H1 (cell line): ENCODE data around the gene ATXN2. TPM values are rescaled to one million over a fixed set of nuclear protein-coding genes. Genes with fewer than 3 reads are reported as not detected.
"Not testable (repeated sequence)": the region's sequence is repeated elsewhere in the genome, so short reads cannot be mapped to it uniquely, and the experiment has no call there.

Experiments
- CTCF ChIA-PET: fragments of 300-600 bp; sonication (Branson Sonifier 250); formaldehyde crosslinking; loops from one replicate; lab custom pipeline; 2021; ENCODE audit not compliant: partially characterized antibody; lab: Charles Lee
- POLR2A ChIA-PET: fragments of 300-600 bp; sonication (Branson Sonifier 250); formaldehyde crosslinking; loops from one replicate; lab custom pipeline; 2021; ENCODE audit warnings: inconsistent platforms; ENCODE audit not compliant: partially characterized antibody; lab: Charles Lee
- DNase-seq, 2 experiments: peaks; one replicate each; pipeline versions ENCODE4 v3.0.0 to v3.0.0-alpha.2; 2010 to 2022; ENCODE audit warnings: low spot score in 2 of 2, low read depth in 1 of 2, mixed read lengths in 1 of 2
- FAIRE-seq: peaks from 2 replicates; lab custom pipeline; 2011; peaks lifted over from hg19 to GRCh38; lab: Jason Lieb, UNC
- H2AFZ ChIP-seq: 2 replicates; pipeline ENCODE4 v1.8.1; 2012; ENCODE audit warnings: low read length, inconsistent platforms
- H2AK5ac ChIP-seq: 2 replicates; pipeline ENCODE4 v1.6.1; 2013; ENCODE audit warnings: low read depth, low read length
- H2BK120ac ChIP-seq: replicated peaks from 2 replicates; pipeline ENCODE3; 2013; ENCODE audit warnings: low read depth, low read length, inconsistent platforms
- H2BK12ac ChIP-seq: 2 replicates; pipeline ENCODE4 v1.6.1; 2013; ENCODE audit warnings: low read depth, low read length
- H2BK15ac ChIP-seq: 2 replicates; pipeline ENCODE4 v1.6.1; 2013; ENCODE audit warnings: low read length
- H2BK20ac ChIP-seq: 2 replicates; pipeline ENCODE4 v1.6.1; 2013; ENCODE audit warnings: low read length
- H2BK5ac ChIP-seq: 2 replicates; pipeline ENCODE4 v1.6.1; 2013; ENCODE audit warnings: low read depth, low read length
- H3K14ac ChIP-seq: 2 replicates; pipeline ENCODE4 v1.6.1; 2013; ENCODE audit warnings: inconsistent platforms; ENCODE audit not compliant: insufficient read length
- H3K18ac ChIP-seq: 2 replicates; pipeline ENCODE4 v1.6.1; 2013; ENCODE audit warnings: low read length; ENCODE audit errors: extremely low read depth
- H3K23ac ChIP-seq: 2 replicates; pipeline ENCODE4 v1.6.1; 2013; ENCODE audit warnings: inconsistent platforms; ENCODE audit not compliant: insufficient read length
- H3K23me2 ChIP-seq: 2 replicates; pipeline ENCODE4 v1.6.1; 2013; ENCODE audit warnings: low read depth, low read length
- H3K27ac ChIP-seq: 2 replicates; pipeline ENCODE4 v1.6.1; 2011; ENCODE audit warnings: low read depth, low read length, inconsistent platforms
- H3K27me3 ChIP-seq, 4 experiments: replicated peaks in 1 of 4; 1 replicate in 1 of 4; 2 replicates in 3 of 4; pipeline versions ENCODE4 v1.6.1 to v1.8.1; 2011 to 2013; ENCODE audit warnings: low read length in 3 of 4, mild to moderate bottlenecking in 3 of 4, inconsistent platforms in 2 of 4, mixed read lengths in 2 of 4, moderate library complexity in 1 of 4; ENCODE audit not compliant: control insufficient read depth in 3 of 4, insufficient read depth in 3 of 4; ENCODE audit errors: extremely low read depth in 1 of 4
- H3K36me3 ChIP-seq, 4 experiments: 2 replicates each; pipeline versions ENCODE4 v1.6.1 to v1.8.1; 2011 to 2013; ENCODE audit warnings: mild to moderate bottlenecking in 4 of 4, low read length in 3 of 4, moderate library complexity in 2 of 4, control low read depth in 1 of 4, inconsistent platforms in 1 of 4; ENCODE audit not compliant: insufficient read depth in 4 of 4, control insufficient read depth in 2 of 4
- H3K4ac ChIP-seq: replicated peaks from 2 replicates; pipeline ENCODE3; 2013; ENCODE audit warnings: low read length, low read depth, mixed read lengths, inconsistent platforms; ENCODE audit not compliant: insufficient read length
- H3K4me1 ChIP-seq, 4 experiments: replicated peaks in 1 of 4; 1 replicate in 1 of 4; 2 replicates in 3 of 4; pipeline versions ENCODE4 v1.6.1 to v1.8.1; 2011 to 2013; ENCODE audit warnings: low read length in 3 of 4, inconsistent platforms in 2 of 4, mixed read lengths in 1 of 4; ENCODE audit not compliant: insufficient read depth in 4 of 4, control insufficient read depth in 3 of 4
- H3K4me2 ChIP-seq, 2 experiments: 2 replicates each; pipeline versions ENCODE4 v1.6.1 to v1.8.1; 2011 to 2013; ENCODE audit warnings: low read depth in 2 of 2, low read length in 2 of 2, control low read depth in 1 of 2, inconsistent platforms in 1 of 2, mild to moderate bottlenecking in 1 of 2; ENCODE audit not compliant: insufficient read depth in 1 of 2
- H3K4me3 ChIP-seq, 4 experiments: fragments of 200-600, 300-600 bp in 1 of 4; sonication (generic), shearing (Covaris generic), sonication (Bioruptor Twin) in 1 of 4; 2 replicates each; pipeline versions ENCODE4 v1.5.1 to v1.8.1; 2011 to 2016; ENCODE audit warnings: low read length in 4 of 4, low read depth in 3 of 4, control low read depth in 2 of 4, inconsistent platforms in 2 of 4, mild to moderate bottlenecking in 2 of 4, mixed read lengths in 1 of 4, moderate library complexity in 1 of 4; ENCODE audit not compliant: insufficient read depth in 2 of 4; ENCODE audit errors: extremely low read depth in 1 of 4
- H3K56ac ChIP-seq: replicated peaks from 2 replicates; pipeline ENCODE3; 2013; ENCODE audit warnings: low read depth, mild to moderate bottlenecking, mixed read lengths, low read length, inconsistent platforms; ENCODE audit not compliant: insufficient read length
- H3K79me1 ChIP-seq: 2 replicates; pipeline ENCODE4 v1.6.1; 2013; ENCODE audit warnings: low read depth, low read length, control low read depth
- H3K79me2 ChIP-seq, 2 experiments: 2 replicates each; pipeline versions ENCODE4 v1.6.1 to v1.8.1; 2012 to 2013; ENCODE audit warnings: low read length in 2 of 2, mild to moderate bottlenecking in 2 of 2, inconsistent platforms in 1 of 2; ENCODE audit not compliant: insufficient read depth in 2 of 2, control insufficient read depth in 1 of 2
- H3K9ac ChIP-seq, 4 experiments: replicated peaks in 1 of 4; 1 replicate in 1 of 4; 2 replicates in 3 of 4; pipeline versions ENCODE4 v1.6.1 to v1.8.1; 2011 to 2013; ENCODE audit warnings: low read depth in 3 of 4, low read length in 3 of 4, control low read depth in 2 of 4, mild to moderate bottlenecking in 2 of 4, moderate library complexity in 2 of 4, inconsistent platforms in 1 of 4; ENCODE audit errors: extremely low read depth in 1 of 4
- H3K9me3 ChIP-seq, 2 experiments: 2 replicates each; pipeline versions ENCODE4 v1.6.1 to v1.8.1; 2012 to 2013; ENCODE audit warnings: mild to moderate bottlenecking in 2 of 2, moderate library complexity in 2 of 2, control low read depth in 1 of 2, inconsistent platforms in 1 of 2, low read depth in 1 of 2, low read length in 1 of 2, mixed read lengths in 1 of 2; ENCODE audit not compliant: insufficient read depth in 2 of 2
- H4K20me1 ChIP-seq, 2 experiments: replicated peaks in 1 of 2; 2 replicates each; pipeline versions ENCODE3 to v1.8.1; 2011 to 2013; ENCODE audit warnings: inconsistent platforms in 2 of 2, low read length in 2 of 2, mild to moderate bottlenecking in 1 of 2; ENCODE audit not compliant: insufficient read depth in 2 of 2, control insufficient read depth in 1 of 2
- H4K5ac ChIP-seq: 2 replicates; pipeline ENCODE4 v1.6.1; 2013; ENCODE audit warnings: low read length, low read depth, mixed read lengths, inconsistent platforms; ENCODE audit not compliant: insufficient read length
- H4K8ac ChIP-seq: 2 replicates; pipeline ENCODE4 v1.8.0; 2013; ENCODE audit warnings: mild to moderate bottlenecking, moderate library complexity, low read length, inconsistent platforms; ENCODE audit not compliant: insufficient read depth; ENCODE audit errors: extremely low read depth
- H4K91ac ChIP-seq: replicated peaks from 2 replicates; pipeline ENCODE3; 2013; ENCODE audit warnings: low read length, mixed read lengths, inconsistent platforms; ENCODE audit not compliant: insufficient read length
- WGBS, 2 experiments: shearing (Covaris generic) in 1 of 2; methylation state at CpG; one replicate each; pipeline versions ENCODE4 v1.1.6 to v1.1.7; 2013 to 2015; ENCODE audit warnings: low lambda C conversion rate in 2 of 2, mixed read lengths in 2 of 2, inconsistent platforms in 1 of 2, low coverage in 1 of 2, missing lambda C conversion rate in 1 of 2; ENCODE audit not compliant: insufficient replicate concordance in 2 of 2, insufficient coverage in 1 of 2, insufficient read length in 1 of 2; ENCODE audit errors: extremely low coverage in 1 of 2, missing lambda C conversion rate in 1 of 2; 5-methylcytosine and 5-hydroxymethylcytosine counted together
- polyA plus RNA-seq, 7 experiments: library from polyadenylated mRNA; depleted of rRNA in 3 of 7; stranded (reverse) in 5 of 7; unstranded in 2 of 7; fragments of >200 nt in 5 of 7; fragments of 200-250 nt in 2 of 7; gene quantifications; 1 replicate in 5 of 7; 2 replicates in 1 of 7; 4 replicates in 1 of 7; pipeline versions ENCODE4 v1.2.1 to v1.2.3, GENCODE V29; 2011 to 2013; ENCODE audit warnings: missing spikeins in 2 of 7, mixed read lengths in 2 of 7
- total RNA-seq: library from RNA; stranded (reverse); fragmentation: NEBNext Ultra II Directional; extraction: Animal tissue kit (Norgen Biotek cat#: 25700); gene quantifications from 2 replicates; pipeline ENCODE4 v1.2.1, GENCODE V29; 2021

ATXN2 gene
- total and polyA plus RNA-seq, 2 of the 8 experiments (the other 6 are each of a cell fraction or from before 2014, with no cell fraction given) = 46.6 to 80.7 TPM

DNA sequence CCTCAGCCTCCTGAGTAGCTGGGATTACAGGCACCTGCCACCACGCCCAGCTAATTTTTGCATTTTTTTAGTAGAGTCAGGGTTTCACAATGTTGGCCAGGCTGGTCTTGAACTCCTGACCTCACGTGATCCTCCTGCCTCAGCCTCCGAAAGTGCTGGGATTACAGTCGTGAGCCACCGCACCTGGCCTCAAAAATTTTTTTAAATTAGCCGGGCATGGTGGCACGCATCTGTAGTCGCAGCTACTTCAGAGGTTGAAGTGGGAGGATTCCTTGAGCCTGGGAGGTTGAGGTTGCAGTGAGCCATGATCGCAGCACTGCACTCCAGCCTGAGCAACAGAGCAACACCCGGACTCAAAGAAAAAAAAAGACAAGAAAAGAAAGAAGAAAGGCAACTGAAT lies 18.7 kb upstream of the ATXN2 start:
- H3K23ac ChIP-seq, H2BK5ac ChIP-seq, FAIRE-seq, H4K8ac ChIP-seq, H4K5ac ChIP-seq, H2BK20ac ChIP-seq, H2BK12ac ChIP-seq, H3K36me3 ChIP-seq, H2BK120ac ChIP-seq, H3K56ac ChIP-seq, H2BK15ac ChIP-seq, H3K27ac ChIP-seq, H2AK5ac ChIP-seq, H2AFZ ChIP-seq, H3K27me3 ChIP-seq, DNase-seq, H3K18ac ChIP-seq, H4K91ac ChIP-seq, H3K14ac ChIP-seq, H3K79me2 ChIP-seq, H3K4ac ChIP-seq, H3K4me3 ChIP-seq, H3K9ac ChIP-seq, H4K20me1 ChIP-seq, H3K23me2 ChIP-seq, H3K79me1 ChIP-seq, H3K4me1 ChIP-seq, H3K9me3 ChIP-seq, H3K4me2 ChIP-seq: not testable (repeated sequence)
- ChIA-PET CTCF (interaction anchor here (0.8 kb wide), 1 partner anchor 23 kb away, joined by 3 read pairs; no protein-coding TSS in a partner anchor), POLR2A (interaction anchor here (1.0 to 1.8 kb wide), 3 partner anchors 10 to 21 kb away, joined by 3 to 4 read pairs (median 3); no protein-coding TSS in a partner anchor)
- 86% methylated on average over 10 of the region's 10 CpGs; no CpG with 5 or more reads in 1 of the 2 experiments for WGBS, 2 experiments
